Upper lobe of left lung (tissue), 4 donors: Measurements from ENCODE around the gene ARX.

Experiments
- POLR2A ChIP-seq, 4 donors: fragments of 450-650 bp; IDR thresholded peaks; one replicate each; pipeline ENCODE4 v1.5.1; 2016 to 2017; ENCODE audit warnings: antibody characterized with exemption in 4 of 4, mild to moderate bottlenecking in 2 of 4
- TF ChIP-seq, protein P1 (sequence below), 6 experiments: fragments of 450-650 bp in 4 of 6; fragments of 200-600 bp in 2 of 6; sonication (generic) in 2 of 6; IDR thresholded peaks; one replicate each; pipeline ENCODE4 v1.5.1; 2016 to 2019; ENCODE audit warnings: antibody characterized with exemption in 6 of 6

DNA sequence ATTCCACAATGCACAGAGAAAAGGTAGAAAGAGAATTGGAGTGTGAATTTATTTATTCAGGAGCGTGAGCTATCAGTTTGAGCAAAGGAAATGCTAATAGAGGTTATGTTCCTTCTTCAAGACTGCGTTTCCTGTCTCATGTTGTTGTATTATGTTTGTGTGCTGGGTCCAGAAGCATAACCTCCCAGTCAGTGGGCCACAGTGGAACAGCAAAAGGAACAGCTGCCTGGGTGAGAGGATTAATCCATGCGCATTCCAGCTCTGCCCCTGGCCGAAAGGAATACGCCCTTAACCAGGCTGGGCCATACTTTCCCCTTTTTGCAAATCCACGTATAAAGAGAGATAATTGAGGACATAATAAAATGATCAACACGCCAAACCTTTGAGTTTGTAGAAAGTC is 32.4 kb upstream of the ARX start:
- TF ChIP-seq, protein P1, sequence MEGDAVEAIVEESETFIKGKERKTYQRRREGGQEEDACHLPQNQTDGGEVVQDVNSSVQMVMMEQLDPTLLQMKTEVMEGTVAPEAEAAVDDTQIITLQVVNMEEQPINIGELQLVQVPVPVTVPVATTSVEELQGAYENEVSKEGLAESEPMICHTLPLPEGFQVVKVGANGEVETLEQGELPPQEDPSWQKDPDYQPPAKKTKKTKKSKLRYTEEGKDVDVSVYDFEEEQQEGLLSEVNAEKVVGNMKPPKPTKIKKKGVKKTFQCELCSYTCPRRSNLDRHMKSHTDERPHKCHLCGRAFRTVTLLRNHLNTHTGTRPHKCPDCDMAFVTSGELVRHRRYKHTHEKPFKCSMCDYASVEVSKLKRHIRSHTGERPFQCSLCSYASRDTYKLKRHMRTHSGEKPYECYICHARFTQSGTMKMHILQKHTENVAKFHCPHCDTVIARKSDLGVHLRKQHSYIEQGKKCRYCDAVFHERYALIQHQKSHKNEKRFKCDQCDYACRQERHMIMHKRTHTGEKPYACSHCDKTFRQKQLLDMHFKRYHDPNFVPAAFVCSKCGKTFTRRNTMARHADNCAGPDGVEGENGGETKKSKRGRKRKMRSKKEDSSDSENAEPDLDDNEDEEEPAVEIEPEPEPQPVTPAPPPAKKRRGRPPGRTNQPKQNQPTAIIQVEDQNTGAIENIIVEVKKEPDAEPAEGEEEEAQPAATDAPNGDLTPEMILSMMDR (IDR thresholded peaks at IDR 0.05), result no peak
- TF ChIP-seq POLR2A (IDR thresholded peaks at IDR 0.05), result no peak
